WTC11 (cell line): ENCODE measurements around the gene SIAE.

Source experiments
- ELF4 ChIP-seq: sonication (generic); formaldehyde crosslinking; IDR thresholded peaks from 2 replicates; pipeline ENCODE4 v1.8.1; 2022; ENCODE audit warnings: low read depth, mild to moderate bottlenecking, moderate library complexity, missing genetic modification reagents
- NFE2L1 ChIP-seq: sonication (generic); formaldehyde crosslinking; IDR thresholded peaks from 2 replicates; pipeline ENCODE4 v1.8.1; 2023; ENCODE audit warnings: missing genetic modification reagents
- NR3C1 ChIP-seq: sonication (generic); formaldehyde crosslinking; conservative IDR thresholded peaks from 2 replicates; pipeline ENCODE4 v1.8.1; 2023; ENCODE audit warnings: low read depth, mild to moderate bottlenecking, missing genetic modification reagents
- TF ChIP-seq, protein P1 (sequence below): fragments of 200-600 bp; IDR thresholded peaks from 2 replicates; pipeline ENCODE4 v1.8.0; 2022; ENCODE audit warnings: antibody characterized with exemption

DNA sequence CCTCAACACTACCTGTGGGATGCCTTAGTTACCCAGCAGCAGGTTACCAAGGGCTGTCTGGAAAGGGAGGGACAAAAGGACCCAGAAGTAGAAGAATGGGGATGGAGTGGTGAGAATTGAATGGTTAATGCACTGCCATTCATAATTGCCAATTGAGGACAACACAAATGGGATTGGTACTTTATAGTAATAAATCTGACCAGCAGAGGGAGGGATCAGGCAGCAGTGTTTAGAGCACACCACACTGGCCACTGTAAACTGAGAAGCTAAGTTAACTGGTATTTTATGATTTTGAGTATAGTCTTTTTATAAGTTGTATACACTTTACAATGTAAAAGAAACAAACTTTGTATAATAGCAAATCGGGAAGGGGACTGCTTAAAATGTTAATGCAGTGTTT, 40.2 kb downstream of the SIAE start:
- TF ChIP-seq ELF4 (no peak), NFE2L1 (CRISPR knock-in tag) (no peak), NR3C1 (CRISPR knock-in tag) (no peak)
- TF ChIP-seq, protein P1, sequence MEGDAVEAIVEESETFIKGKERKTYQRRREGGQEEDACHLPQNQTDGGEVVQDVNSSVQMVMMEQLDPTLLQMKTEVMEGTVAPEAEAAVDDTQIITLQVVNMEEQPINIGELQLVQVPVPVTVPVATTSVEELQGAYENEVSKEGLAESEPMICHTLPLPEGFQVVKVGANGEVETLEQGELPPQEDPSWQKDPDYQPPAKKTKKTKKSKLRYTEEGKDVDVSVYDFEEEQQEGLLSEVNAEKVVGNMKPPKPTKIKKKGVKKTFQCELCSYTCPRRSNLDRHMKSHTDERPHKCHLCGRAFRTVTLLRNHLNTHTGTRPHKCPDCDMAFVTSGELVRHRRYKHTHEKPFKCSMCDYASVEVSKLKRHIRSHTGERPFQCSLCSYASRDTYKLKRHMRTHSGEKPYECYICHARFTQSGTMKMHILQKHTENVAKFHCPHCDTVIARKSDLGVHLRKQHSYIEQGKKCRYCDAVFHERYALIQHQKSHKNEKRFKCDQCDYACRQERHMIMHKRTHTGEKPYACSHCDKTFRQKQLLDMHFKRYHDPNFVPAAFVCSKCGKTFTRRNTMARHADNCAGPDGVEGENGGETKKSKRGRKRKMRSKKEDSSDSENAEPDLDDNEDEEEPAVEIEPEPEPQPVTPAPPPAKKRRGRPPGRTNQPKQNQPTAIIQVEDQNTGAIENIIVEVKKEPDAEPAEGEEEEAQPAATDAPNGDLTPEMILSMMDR: no peak
